ENCODE measurements around the gene MCM3. TPM values are rescaled to one million over a fixed set of nuclear protein-coding genes. Genes with fewer than 3 reads are reported as not detected.

MCM3 gene
- total and polyA plus RNA-seq, 4 donors: 7.4 to 60.8 (median 12.3) TPM

- H3K4me3 ChIP-seq (ENCODE audit: low read depth in 1 of 3, low read length in 3 of 3): no peak overlapping the region
- no peaks in the 10 kb centered on the region for H3K27me3 ChIP-seq (ENCODE audit: control insufficient read depth in 4 of 4, insufficient read depth in 4 of 4, low read length in 3 of 4)
- TF ChIP-seq RXRA (IDR thresholded peaks at IDR 0.05) (no peak), EGR1 (IDR thresholded peaks at IDR 0.05; ENCODE audit: low read depth in 2 of 2) (no peak), TAF1 (conservative IDR thresholded peaks at IDR 0.05) (no peak), MAX (IDR thresholded peaks at IDR 0.05) (no peak), NR2F2 (IDR thresholded peaks at IDR 0.05) (no peak), ATF3 (IDR thresholded peaks at IDR 0.05) (no peak), HNF4G (IDR thresholded peaks at IDR 0.05) (no peak), FOXA2 (IDR thresholded peaks at IDR 0.05) (no peak), REST (IDR thresholded peaks at IDR 0.05) (no peak), ZBTB33 (IDR thresholded peaks at IDR 0.05) (no peak), CTCF (IDR thresholded peaks at IDR 0.05; ENCODE audit: low read depth, low read length, missing input control) (no peak), YY1 (IDR thresholded peaks at IDR 0.05) (no peak), JUND (IDR thresholded peaks at IDR 0.05) (no peak)
- H3K36me3 ChIP-seq (ENCODE audit: control insufficient read depth in 4 of 4, insufficient read depth in 3 of 4, low read depth in 1 of 4, low read length in 3 of 4): no peaks in the 10 kb centered on the region
- H3K9me3 ChIP-seq (ENCODE audit: control insufficient read depth in 4 of 4, low read length in 3 of 4): peaks cover 0 to 3% (median 0%) of the 10 kb centered on the region in 4 donors
- H3K27ac ChIP-seq (ENCODE audit: low read depth in 1 of 2, low read length in 2 of 2): no peak overlapping the region
- H3K9ac ChIP-seq (ENCODE audit: low read depth in 1 of 2, low read length in 2 of 2): no peak overlapping the region
- no peak for DNase-seq (ENCODE audit: low spot score)
- 81% methylated on average over 1 of the region's 1 CpG for WGBS
- H3K4me1 ChIP-seq (ENCODE audit: control insufficient read depth in 4 of 4, insufficient read depth in 4 of 4, low read length in 3 of 4): no peaks in the 10 kb centered on the region
Measured at GRCh38 chr6:52304983-52305390, 20.4 kb upstream of the MCM3 start.

- Histone ChIP-seq H3K27me3 (ENCODE audit: control insufficient read depth in 4 of 4, insufficient read depth in 4 of 4, low read length in 3 of 4) (no peaks in the 10 kb centered on the region), H3K4me1 (ENCODE audit: control insufficient read depth in 4 of 4, insufficient read depth in 4 of 4, low read length in 3 of 4) (no peaks in the 10 kb centered on the region), H3K9ac (ENCODE audit: low read depth in 1 of 2, low read length in 2 of 2) (no peak overlapping the region), H3K36me3 (ENCODE audit: control insufficient read depth in 4 of 4, insufficient read depth in 3 of 4, low read depth in 1 of 4, low read length in 3 of 4) (no peaks in the 10 kb centered on the region), H3K27ac (ENCODE audit: low read depth in 1 of 2, low read length in 2 of 2) (no peak overlapping the region), H3K4me3 (ENCODE audit: low read depth in 1 of 3, low read length in 3 of 3) (no peak overlapping the region), H3K9me3 (ENCODE audit: control insufficient read depth in 4 of 4, low read length in 3 of 4) (peaks cover 0 to 3% (median 0%) of the 10 kb centered on the region in 4 donors)
- TF ChIP-seq FOXA2 (IDR thresholded peaks at IDR 0.05): no peak
- no peak for TF ChIP-seq FOXA1 (IDR thresholded peaks at IDR 0.05)
- TF ChIP-seq ATF3 (IDR thresholded peaks at IDR 0.05): no peak
- no peak for TF ChIP-seq REST (IDR thresholded peaks at IDR 0.05)
- no peak for TF ChIP-seq MAX (IDR thresholded peaks at IDR 0.05)
- no peak for TF ChIP-seq HNF4G (IDR thresholded peaks at IDR 0.05)
- TF ChIP-seq EGR1 (IDR thresholded peaks at IDR 0.05; ENCODE audit: low read depth in 2 of 2): no peak
- TF ChIP-seq NR2F2 (IDR thresholded peaks at IDR 0.05): no peak
- TF ChIP-seq RXRA (IDR thresholded peaks at IDR 0.05): no peak
- WGBS: 92% methylated on average over 1 of the region's 1 CpG
- no peak for DNase-seq (ENCODE audit: low spot score)
Measured at GRCh38 chr6:52303178-52303577, 18.6 kb upstream of the MCM3 start.

Data from liver (tissue), 9 donors.